Sigmoid colon (tissue), 7 donors: ENCODE data around the gene AQP1. TPM values are rescaled to one million over a fixed set of nuclear protein-coding genes. Genes with fewer than 3 reads are reported as not detected.
A peak's percentile ranks its signal among the peaks of the same experiment; 100 is the strongest.

Source experiments
- DNase-seq: peaks from one replicate; pipeline ENCODE4 v3.0.0-alpha.2; 2019
- H3K27ac ChIP-seq, 4 donors: fragments of 200-600 bp; sonication (generic); one replicate each; pipeline ENCODE4 v1.5.1; 2016 to 2019; ENCODE audit warnings: mild to moderate bottlenecking in 1 of 4
- H3K27me3 ChIP-seq, 3 donors: fragments of 200-600 bp; sonication (generic); one replicate each; pipeline ENCODE4 v1.5.1; 2019; ENCODE audit warnings: mild to moderate bottlenecking in 1 of 3
- H3K36me3 ChIP-seq, 4 donors: fragments of 200-600 bp; sonication (generic); one replicate each; pipeline ENCODE4 v1.5.1; 2016 to 2019
- H3K4me1 ChIP-seq, 4 donors: fragments of 200-600 bp; sonication (generic); one replicate each; pipeline ENCODE4 v1.5.1; 2017 to 2019
- H3K4me3 ChIP-seq, 4 donors: fragments of 200-600 bp; sonication (generic); one replicate each; pipeline ENCODE4 v1.5.1; 2017 to 2019; ENCODE audit warnings: mild to moderate bottlenecking in 2 of 4, moderate library complexity in 1 of 4
- H3K9me3 ChIP-seq, 4 donors: fragments of 200-600 bp in 3 of 4; sonication (generic) in 3 of 4; one replicate each; pipeline versions ENCODE4 v1.5.1 to v1.6.1; 2013 to 2019
- EP300 ChIP-seq, 4 donors: sonication (generic); formaldehyde crosslinking; IDR thresholded peaks; one replicate each; pipeline ENCODE4 v1.6.1; 2017; ENCODE audit warnings: antibody characterized with exemption in 4 of 4
- POLR2A ChIP-seq, 2 donors: fragments of 450-650 bp; IDR thresholded peaks; one replicate each; pipeline ENCODE4 v1.6.1; 2016; ENCODE audit warnings: antibody characterized with exemption in 2 of 2, mild to moderate bottlenecking in 2 of 2, moderate library complexity in 2 of 2
- POLR2AphosphoS5 ChIP-seq, 4 donors: sonication (generic); formaldehyde crosslinking; IDR thresholded peaks; one replicate each; pipeline ENCODE4 v1.6.1; 2017; ENCODE audit warnings: antibody characterized with exemption in 4 of 4
- WGBS, 2 donors: extraction: QIAGEN DNeasy Blood & Tissue Kit; methylation state at CpG; one replicate each; pipeline ENCODE4 v1.1.7; 2013; 5-methylcytosine and 5-hydroxymethylcytosine counted together
- intact Hi-C: fragments of 100-400 bp; cut with DNase I; formaldehyde crosslinking; loops from one replicate; pipeline ENCODE4 v1.15.1; 2023
- polyA plus RNA-seq, 3 donors: library from polyadenylated mRNA; stranded (reverse); fragments of 200-250 nt; gene quantifications; one replicate each; pipeline ENCODE4 v1.2.3, GENCODE V29; 2013
- total RNA-seq, 4 donors: library from RNA; depleted of rRNA; stranded (reverse); fragments of >200 nt; gene quantifications; one replicate each; pipeline ENCODE4 v1.1.0, GENCODE V29; 2016
- TF ChIP-seq, protein P1 (sequence below), 4 experiments: fragments of 450-650 bp in 3 of 4; fragments of 200-600 bp in 1 of 4; IDR thresholded peaks; one replicate each; pipeline ENCODE4 v1.5.1; 2016 to 2019; ENCODE audit warnings: antibody characterized with exemption in 4 of 4, mild to moderate bottlenecking in 3 of 4, moderate library complexity in 2 of 4
- donor health status: healthy with polysubstance abuse.
- donor health status: Bipolar disorder and iron deficiency.
- donor health status: healthy.

The AQP1 gene
- total and polyA plus RNA-seq, 7 donors = 3.7 to 191 (median 66.0) TPM

GRCh38 chr7:30922596-30922995 lies 10.9 kb downstream of the AQP1 start:
- Histone ChIP-seq H3K4me3 (no peak overlapping the region), H3K4me1 (peaks cover 0 to 40% (median 30%) of the 10 kb centered on the region in 4 donors), H3K36me3 (peaks cover 12 to 50% (median 30%) of the 10 kb centered on the region in 4 donors), H3K27ac (peak overlapping the region in 2 of 4 donors; percentile 82 to 90), H3K27me3 (no peaks in the 10 kb centered on the region), H3K9me3 (no peaks in the 10 kb centered on the region)
- DNase-seq = peak; percentile 57
- TF ChIP-seq POLR2A (IDR thresholded peaks at IDR 0.05) (no peak), POLR2AphosphoS5 (IDR thresholded peaks at IDR 0.05) (no peak), EP300 (IDR thresholded peaks at IDR 0.05) (no peak)
- TF ChIP-seq, protein P1, sequence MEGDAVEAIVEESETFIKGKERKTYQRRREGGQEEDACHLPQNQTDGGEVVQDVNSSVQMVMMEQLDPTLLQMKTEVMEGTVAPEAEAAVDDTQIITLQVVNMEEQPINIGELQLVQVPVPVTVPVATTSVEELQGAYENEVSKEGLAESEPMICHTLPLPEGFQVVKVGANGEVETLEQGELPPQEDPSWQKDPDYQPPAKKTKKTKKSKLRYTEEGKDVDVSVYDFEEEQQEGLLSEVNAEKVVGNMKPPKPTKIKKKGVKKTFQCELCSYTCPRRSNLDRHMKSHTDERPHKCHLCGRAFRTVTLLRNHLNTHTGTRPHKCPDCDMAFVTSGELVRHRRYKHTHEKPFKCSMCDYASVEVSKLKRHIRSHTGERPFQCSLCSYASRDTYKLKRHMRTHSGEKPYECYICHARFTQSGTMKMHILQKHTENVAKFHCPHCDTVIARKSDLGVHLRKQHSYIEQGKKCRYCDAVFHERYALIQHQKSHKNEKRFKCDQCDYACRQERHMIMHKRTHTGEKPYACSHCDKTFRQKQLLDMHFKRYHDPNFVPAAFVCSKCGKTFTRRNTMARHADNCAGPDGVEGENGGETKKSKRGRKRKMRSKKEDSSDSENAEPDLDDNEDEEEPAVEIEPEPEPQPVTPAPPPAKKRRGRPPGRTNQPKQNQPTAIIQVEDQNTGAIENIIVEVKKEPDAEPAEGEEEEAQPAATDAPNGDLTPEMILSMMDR (IDR thresholded peaks at IDR 0.05) = no peak
- intact Hi-C loops = no loop called here
- 91 to 94% methylated on average over 9 of the region's 9 CpGs for WGBS, 2 donors

GRCh38 chr7:30923009-30923773 lies 11.5 kb downstream of the AQP1 start:
- no peaks in the 10 kb centered on the region for H3K9me3 ChIP-seq
- no peak overlapping the region for H3K4me3 ChIP-seq
- TF ChIP-seq, protein P1 (IDR thresholded peaks at IDR 0.05) = no peak
- no peak for TF ChIP-seq POLR2AphosphoS5 (IDR thresholded peaks at IDR 0.05)
- TF ChIP-seq EP300 (IDR thresholded peaks at IDR 0.05) = no peak
- no peak for TF ChIP-seq POLR2A (IDR thresholded peaks at IDR 0.05)
- peak overlapping the region in 1 of 4 donors; percentile 90 for H3K27ac ChIP-seq
- intact Hi-C loops = no loop called here
- peak; percentile 54 for DNase-seq
- peaks cover 12 to 50% (median 30%) of the 10 kb centered on the region in 4 donors for H3K36me3 ChIP-seq
- WGBS, 2 donors = 90 to 95% methylated on average over 19 of the region's 19 CpGs
- no peaks in the 10 kb centered on the region for H3K27me3 ChIP-seq
- peaks cover 0 to 40% (median 29%) of the 10 kb centered on the region in 4 donors for H3K4me1 ChIP-seq

DNA sequence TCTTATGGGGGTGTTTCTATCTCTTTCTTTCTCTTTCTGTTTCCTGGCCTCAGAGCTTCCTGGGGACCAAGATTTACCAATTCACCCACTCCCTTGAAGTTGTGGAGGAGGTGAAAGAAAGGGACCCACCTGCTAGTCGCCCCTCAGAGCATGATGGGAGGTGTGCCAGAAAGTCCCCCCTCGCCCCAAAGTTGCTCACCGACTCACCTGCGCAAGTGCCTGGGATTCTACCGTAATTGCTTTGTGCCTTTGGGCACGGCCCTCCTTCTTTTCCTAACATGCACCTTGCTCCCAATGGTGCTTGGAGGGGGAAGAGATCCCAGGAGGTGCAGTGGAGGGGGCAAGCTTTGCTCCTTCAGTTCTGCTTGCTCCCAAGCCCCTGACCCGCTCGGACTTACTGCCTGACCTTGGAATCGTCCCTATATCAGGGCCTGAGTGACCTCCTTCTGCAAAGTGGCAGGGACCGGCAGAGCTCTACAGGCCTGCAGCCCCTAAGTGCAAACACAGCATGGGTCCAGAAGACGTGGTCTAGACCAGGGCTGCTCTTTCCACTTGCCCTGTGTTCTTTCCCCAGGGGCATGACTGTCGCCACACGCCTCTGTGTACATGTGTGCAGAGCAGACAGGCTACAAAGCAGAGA lies 12.2 kb downstream of the AQP1 start:
- Histone ChIP-seq H3K27ac (no peak overlapping the region), H3K27me3 (no peaks in the 10 kb centered on the region), H3K9me3 (no peaks in the 10 kb centered on the region), H3K4me3 (no peak overlapping the region), H3K36me3 (peaks cover 12 to 50% (median 30%) of the 10 kb centered on the region in 4 donors), H3K4me1 (peaks cover 0 to 33% (median 26%) of the 10 kb centered on the region in 4 donors)
- no peak for TF ChIP-seq EP300 (IDR thresholded peaks at IDR 0.05)
- TF ChIP-seq, protein P1 (IDR thresholded peaks at IDR 0.05) = no peak
- TF ChIP-seq POLR2A (IDR thresholded peaks at IDR 0.05) = no peak
- TF ChIP-seq POLR2AphosphoS5 (IDR thresholded peaks at IDR 0.05) = no peak
- DNase-seq = peak; percentile 49
- intact Hi-C loops = no loop called here
- 88 to 92% methylated on average over 13 of the region's 13 CpGs for WGBS, 2 donors

- H3K9me3 ChIP-seq = no peaks in the 10 kb centered on the region
- TF ChIP-seq POLR2AphosphoS5 (IDR thresholded peaks at IDR 0.05) (no peak), EP300 (IDR thresholded peaks at IDR 0.05) (no peak), POLR2A (IDR thresholded peaks at IDR 0.05) (no peak)
- TF ChIP-seq, protein P1 (IDR thresholded peaks at IDR 0.05) = no peak
- peaks cover 0 to 26% (median 25%) of the 10 kb centered on the region in 4 donors for H3K4me1 ChIP-seq
- no peak overlapping the region for H3K27ac ChIP-seq
- peaks cover 12 to 50% (median 30%) of the 10 kb centered on the region in 4 donors for H3K36me3 ChIP-seq
- no peak overlapping the region for H3K4me3 ChIP-seq
- no peak for DNase-seq
- intact Hi-C loops = no loop called here
- H3K27me3 ChIP-seq = no peaks in the 10 kb centered on the region
Measured at GRCh38 chr7:30924624-30925023, 13.0 kb downstream of the AQP1 start.
